ENCODE data around the gene SLC4A2.
"Not testable (repeated sequence)": the region's sequence is repeated elsewhere in the genome, so short reads cannot be mapped to it uniquely, and the experiment has no call there.

SLC4A2 gene

GRCh38 chr7:151059367-151060112 lies at the start of gene SLC4A2:
Gene SLC4A2, plus strand, starts transcription at chr7:151059589. Its CDS starts 2,399 bp downstream, at chr7:151061988.
- DNase-seq = peak; percentile 86

- no peak for DNase-seq
These were observed 49.4 kb upstream of the SLC4A2 start for GRCh38 chr7:151010037-151010306.

- DNase-seq = peak; percentile 61
These were observed 48.9 kb upstream of the SLC4A2 start for GRCh38 chr7:151010307-151011096.

GRCh38 chr7:151011097-151011409 lies 48.3 kb upstream of the SLC4A2 start:
- no peak for DNase-seq

- DNase-seq = not testable (repeated sequence)
These were observed 47.8 kb upstream of the SLC4A2 start for GRCh38 chr7:151011616-151012015.

GRCh38 chr7:151012031-151012692 lies 47.2 kb upstream of the SLC4A2 start:
- no peak for DNase-seq

- DNase-seq = peak; percentile 27
These were observed 46.5 kb upstream of the SLC4A2 start for GRCh38 chr7:151012911-151013347.

GRCh38 chr7:151013356-151013732 lies 46.0 kb upstream of the SLC4A2 start:
- DNase-seq = no peak

- DNase-seq = peak; percentile 94
These were observed 45.5 kb upstream of the SLC4A2 start for GRCh38 chr7:151013733-151014497.

GRCh38 chr7:151014950-151015349 lies 44.4 kb upstream of the SLC4A2 start:
- DNase-seq = peak; percentile 45

GRCh38 chr7:151015967-151016366 lies 43.4 kb upstream of the SLC4A2 start:
- DNase-seq = no peak

GRCh38 chr7:151016505-151016904 lies 42.9 kb upstream of the SLC4A2 start:
- no peak for DNase-seq

- no peak for DNase-seq
These were observed 42.4 kb upstream of the SLC4A2 start for GRCh38 chr7:151016942-151017341.

- DNase-seq = no peak
These were observed 41.9 kb upstream of the SLC4A2 start for GRCh38 chr7:151017370-151017952.

GRCh38 chr7:151017953-151018420 lies 41.4 kb upstream of the SLC4A2 start:
- peak; percentile 87 for DNase-seq

GRCh38 chr7:151018421-151019129 lies 40.8 kb upstream of the SLC4A2 start:
- peak; percentile 40 for DNase-seq

- no peak for DNase-seq
These were observed 40.3 kb upstream of the SLC4A2 start for GRCh38 chr7:151019130-151019447.

- DNase-seq = no peak
These were observed 39.2 kb upstream of the SLC4A2 start for GRCh38 chr7:151020231-151020630.

- no peak for DNase-seq
These were observed 36.2 kb upstream of the SLC4A2 start for GRCh38 chr7:151023232-151023631.

GRCh38 chr7:151024435-151025056 lies 34.8 kb upstream of the SLC4A2 start, which contains the start of gene ATG9B:
Gene ATG9B, minus strand, starts transcription at chr7:151024494. Its CDS starts 71 bp downstream, at chr7:151024423.
- DNase-seq = no peak

GRCh38 chr7:151025924-151026671 lies 33.3 kb upstream of the SLC4A2 start:
- DNase-seq = no peak

Measured in activated CD4-positive, alpha-beta T cell treated with anti-CD3 and anti-CD28 coated beads, Interleukin-2, Interleukin-6, amounts not matched to agents 100 ng/mL and 50 ng/mL, durations not matched to agents 16 hours and 8 hours (primary cell).